Activated CD4-positive, alpha-beta T cell treated with anti-CD3 and anti-CD28 coated beads, Interleukin-2, amount 10 ng/mL, durations not matched to agents 7 days and 5 days (primary cell): ENCODE measurements around the gene KRTAP9-7. TPM values are rescaled to one million over a fixed set of nuclear protein-coding genes. Genes with fewer than 3 reads are reported as not detected.

ENCODE experiments used
- CTCF ChIA-PET: fragments of 350-600 bp; sonication (Branson Sonifier 250); formaldehyde crosslinking; loops from one replicate; lab custom pipeline; 2021; ENCODE audit warnings: antibody characterized with exemption; lab: Charles Lee
- POLR2A ChIA-PET: fragments of 350-600 bp; sonication (Branson Sonifier 250); formaldehyde crosslinking; loops from one replicate; lab custom pipeline; 2021; ENCODE audit warnings: antibody characterized with exemption; lab: Charles Lee
- DNase-seq: peaks from one replicate; pipeline ENCODE4 v3.0.0-alpha.2; 2020
- H3K27ac Mint-ChIP-seq: one replicate; pipeline ENCODE4 v1.8.0; 2021; ENCODE audit warnings: mild to moderate bottlenecking, moderate library complexity, mixed read lengths
- H3K27me3 Mint-ChIP-seq: one replicate; pipeline ENCODE4 v1.8.0; 2021; ENCODE audit warnings: mixed read lengths
- H3K36me3 Mint-ChIP-seq: one replicate; pipeline ENCODE4 v1.8.0; 2021; ENCODE audit warnings: low read depth, mixed read lengths
- H3K4me1 Mint-ChIP-seq: one replicate; pipeline ENCODE4 v1.8.0; 2021; ENCODE audit warnings: mixed read lengths
- H3K4me3 Mint-ChIP-seq: one replicate; pipeline ENCODE4 v1.8.0; 2021; ENCODE audit warnings: mild to moderate bottlenecking, moderate library complexity, mixed read lengths
- H3K9me3 Mint-ChIP-seq: one replicate; pipeline ENCODE4 v1.8.0; 2021; ENCODE audit warnings: mixed read lengths
- total RNA-seq, 2 experiments: library from RNA; stranded (reverse); gene quantifications; one replicate each; pipeline ENCODE4 v1.2.3, GENCODE V29; 2021

The KRTAP9-7 gene
- total RNA-seq, 2 experiments from 2014 or later = not detected

GRCh38 chr17:41294016-41294415 is 18.5 kb downstream of the KRTAP9-7 start:
- Mint-ChIP-seq H3K36me3 (no peaks in the 10 kb centered on the region), H3K4me3 (no peak overlapping the region), H3K4me1 (no peaks in the 10 kb centered on the region), H3K27ac (no peak overlapping the region), H3K27me3 (peaks cover 8% of the 10 kb centered on the region), H3K9me3 (no peaks in the 10 kb centered on the region)
- POLR2A ChIA-PET = no interaction called here
- CTCF ChIA-PET = no interaction called here
- DNase-seq = no peak

GRCh38 chr17:41296846-41297245 is 21.3 kb downstream of the KRTAP9-7 start:
- ChIA-PET POLR2A (no interaction called here), CTCF (no interaction called here)
- H3K27me3 Mint-ChIP-seq = peaks cover 8% of the 10 kb centered on the region
- peaks cover 7% of the 10 kb centered on the region for H3K4me1 Mint-ChIP-seq
- H3K9me3 Mint-ChIP-seq = peaks cover 7% of the 10 kb centered on the region
- no peak overlapping the region for H3K27ac Mint-ChIP-seq
- DNase-seq = no peak
- no peak overlapping the region for H3K4me3 Mint-ChIP-seq
- H3K36me3 Mint-ChIP-seq = peaks cover 3% of the 10 kb centered on the region

GRCh38 chr17:41298458-41299135 is 23.1 kb downstream of the KRTAP9-7 start:
- peaks cover 8% of the 10 kb centered on the region for H3K27me3 Mint-ChIP-seq
- no peak overlapping the region for H3K4me3 Mint-ChIP-seq
- no peak for DNase-seq
- H3K9me3 Mint-ChIP-seq = peaks cover 7% of the 10 kb centered on the region
- H3K36me3 Mint-ChIP-seq = peaks cover 3% of the 10 kb centered on the region
- CTCF ChIA-PET = no interaction called here
- no peak overlapping the region for H3K27ac Mint-ChIP-seq
- peaks cover 8% of the 10 kb centered on the region for H3K4me1 Mint-ChIP-seq
- POLR2A ChIA-PET = no interaction called here

GRCh38 chr17:41301204-41301790 is 25.8 kb downstream of the KRTAP9-7 start:
- peaks cover 3% of the 10 kb centered on the region for H3K36me3 Mint-ChIP-seq
- no peak overlapping the region for H3K4me3 Mint-ChIP-seq
- H3K27me3 Mint-ChIP-seq = peaks cover 3% of the 10 kb centered on the region
- peaks cover 8% of the 10 kb centered on the region for H3K4me1 Mint-ChIP-seq
- ChIA-PET POLR2A (no interaction called here), CTCF (interaction anchor here (0.6 to 1.2 kb wide), 3 partner anchors 10 to 896 kb away, joined by 3 read pairs; no protein-coding TSS in a partner anchor)
- peaks cover 7% of the 10 kb centered on the region for H3K9me3 Mint-ChIP-seq
- DNase-seq = no peak
- no peak overlapping the region for H3K27ac Mint-ChIP-seq

GRCh38 chr17:41301916-41302901 is 26.7 kb downstream of the KRTAP9-7 start, which contains the start of gene KRTAP29-1:
KRTAP29-1 (minus strand) TSS chr17:41302851; CDS start chr17:41302851, 0 bp downstream.
- peaks cover 16% of the 10 kb centered on the region for H3K4me1 Mint-ChIP-seq
- DNase-seq = no peak
- H3K27ac Mint-ChIP-seq = peak within 1 kb of the TSS; percentile 44
- H3K4me3 Mint-ChIP-seq = no peak within 1 kb of the TSS
- peaks cover 3% of the 10 kb centered on the region for H3K36me3 Mint-ChIP-seq
- ChIA-PET POLR2A (no interaction called here), CTCF (interaction anchor here (1.2 to 1.7 kb wide), 4 partner anchors 9 to 360 kb away, joined by 3 read pairs; no protein-coding TSS in a partner anchor)
- peaks cover 7% of the 10 kb centered on the region for H3K9me3 Mint-ChIP-seq
- no peaks in the 10 kb centered on the region for H3K27me3 Mint-ChIP-seq

GRCh38 chr17:41302981-41303380 is 27.5 kb downstream of the KRTAP9-7 start:
- DNase-seq = no peak
- Mint-ChIP-seq H3K4me3 (no peak overlapping the region), H3K36me3 (peaks cover 3% of the 10 kb centered on the region), H3K27ac (no peak overlapping the region), H3K27me3 (no peaks in the 10 kb centered on the region), H3K4me1 (peaks cover 24% of the 10 kb centered on the region), H3K9me3 (peaks cover 7% of the 10 kb centered on the region)
- ChIA-PET CTCF (interaction anchor here (1.3 to 1.7 kb wide), 3 partner anchors 8 to 360 kb away, joined by 3 read pairs; no protein-coding TSS in a partner anchor), POLR2A (no interaction called here)

GRCh38 chr17:41304091-41304490 is 28.6 kb downstream of the KRTAP9-7 start:
- no peak for DNase-seq
- CTCF ChIA-PET = interaction anchor here (0.7 kb wide), 1 partner anchor 363 kb away, joined by 3 read pairs; no protein-coding TSS in a partner anchor
- H3K9me3 Mint-ChIP-seq = peaks cover 7% of the 10 kb centered on the region
- no peak overlapping the region for H3K4me3 Mint-ChIP-seq
- H3K27me3 Mint-ChIP-seq = no peaks in the 10 kb centered on the region
- H3K36me3 Mint-ChIP-seq = peaks cover 3% of the 10 kb centered on the region
- peaks cover 35% of the 10 kb centered on the region for H3K4me1 Mint-ChIP-seq
- POLR2A ChIA-PET = no interaction called here
- no peak overlapping the region for H3K27ac Mint-ChIP-seq

GRCh38 chr17:41307647-41308046 is 32.1 kb downstream of the KRTAP9-7 start:
- Mint-ChIP-seq H3K4me3 (no peak overlapping the region), H3K27me3 (peaks cover 4% of the 10 kb centered on the region), H3K27ac (peak overlapping the region; percentile 97), H3K9me3 (peaks cover 6% of the 10 kb centered on the region), H3K4me1 (peaks cover 53% of the 10 kb centered on the region), H3K36me3 (peaks cover 4% of the 10 kb centered on the region)
- POLR2A ChIA-PET = no interaction called here
- DNase-seq = no peak
- CTCF ChIA-PET = interaction anchor here (1.2 to 1.4 kb wide), 4 partner anchors 9 to 355 kb away, joined by 3 to 4 read pairs (median 4); no protein-coding TSS in a partner anchor

GRCh38 chr17:41308251-41308917 is 32.9 kb downstream of the KRTAP9-7 start:
- POLR2A ChIA-PET = interaction anchor here (0.6 kb wide), 1 partner anchor 165 kb away, joined by 4 read pairs; no protein-coding TSS in a partner anchor
- CTCF ChIA-PET = interaction anchor here (0.6 to 1.4 kb wide), 5 partner anchors 22 to 1206 kb away, joined by 3 to 4 read pairs (median 3); partner anchors contain the start of gene KRT33A
- peak overlapping the region; percentile 61 for H3K4me3 Mint-ChIP-seq
- peaks cover 4% of the 10 kb centered on the region for H3K27me3 Mint-ChIP-seq
- H3K36me3 Mint-ChIP-seq = peaks cover 4% of the 10 kb centered on the region
- peaks cover 6% of the 10 kb centered on the region for H3K9me3 Mint-ChIP-seq
- H3K4me1 Mint-ChIP-seq = peaks cover 53% of the 10 kb centered on the region
- DNase-seq = peak; percentile 85
- H3K27ac Mint-ChIP-seq = peak overlapping the region; percentile 97

GRCh38 chr17:41308918-41309359 is 33.4 kb downstream of the KRTAP9-7 start, which contains the start of gene KRTAP16-1:
KRTAP16-1 (minus strand) TSS chr17:41309309; CDS start chr17:41309253, 56 bp downstream.
- ChIA-PET CTCF (interaction anchor here (0.9 to 1.3 kb wide), 3 partner anchors 22 to 240 kb away, joined by 3 read pairs; partner anchors contain the start of gene KRT33A), POLR2A (interaction anchor here (0.6 kb wide), 1 partner anchor 165 kb away, joined by 4 read pairs; no protein-coding TSS in a partner anchor)
- peak within 1 kb of the TSS; percentile 61 for H3K4me3 Mint-ChIP-seq
- peak within 1 kb of the TSS; percentile 97 for H3K27ac Mint-ChIP-seq
- peaks cover 4% of the 10 kb centered on the region for H3K27me3 Mint-ChIP-seq
- peaks cover 6% of the 10 kb centered on the region for H3K9me3 Mint-ChIP-seq
- peak; percentile 52 for DNase-seq
- H3K36me3 Mint-ChIP-seq = peaks cover 4% of the 10 kb centered on the region
- H3K4me1 Mint-ChIP-seq = peaks cover 53% of the 10 kb centered on the region

- Mint-ChIP-seq H3K4me1 (peaks cover 53% of the 10 kb centered on the region), H3K27ac (no peak overlapping the region), H3K9me3 (peaks cover 6% of the 10 kb centered on the region), H3K36me3 (peaks cover 4% of the 10 kb centered on the region), H3K4me3 (no peak overlapping the region), H3K27me3 (peaks cover 4% of the 10 kb centered on the region)
- ChIA-PET POLR2A (no interaction called here), CTCF (interaction anchor here (0.6 to 1.9 kb wide), 3 partner anchors 9 to 11 kb away, joined by 3 to 10 read pairs (median 3); partner anchors contain the start of gene KRTAP29-1)
- DNase-seq = no peak
Measured at GRCh38 chr17:41311111-41311510, 35.6 kb downstream of the KRTAP9-7 start.
